Sigmoid colon (tissue), 3 donors: ENCODE measurements around the gene FSCN2.

ENCODE experiments used
- POLR2A ChIP-seq, 2 donors: fragments of 450-650 bp; IDR thresholded peaks; one replicate each; pipeline ENCODE4 v1.6.1; 2016; ENCODE audit warnings: antibody characterized with exemption in 2 of 2, mild to moderate bottlenecking in 2 of 2, moderate library complexity in 2 of 2
- TF ChIP-seq, protein P1 (sequence below), 4 experiments: fragments of 450-650 bp in 3 of 4; fragments of 200-600 bp in 1 of 4; IDR thresholded peaks; one replicate each; pipeline ENCODE4 v1.5.1; 2016 to 2019; ENCODE audit warnings: antibody characterized with exemption in 4 of 4, mild to moderate bottlenecking in 3 of 4, moderate library complexity in 2 of 4

DNA sequence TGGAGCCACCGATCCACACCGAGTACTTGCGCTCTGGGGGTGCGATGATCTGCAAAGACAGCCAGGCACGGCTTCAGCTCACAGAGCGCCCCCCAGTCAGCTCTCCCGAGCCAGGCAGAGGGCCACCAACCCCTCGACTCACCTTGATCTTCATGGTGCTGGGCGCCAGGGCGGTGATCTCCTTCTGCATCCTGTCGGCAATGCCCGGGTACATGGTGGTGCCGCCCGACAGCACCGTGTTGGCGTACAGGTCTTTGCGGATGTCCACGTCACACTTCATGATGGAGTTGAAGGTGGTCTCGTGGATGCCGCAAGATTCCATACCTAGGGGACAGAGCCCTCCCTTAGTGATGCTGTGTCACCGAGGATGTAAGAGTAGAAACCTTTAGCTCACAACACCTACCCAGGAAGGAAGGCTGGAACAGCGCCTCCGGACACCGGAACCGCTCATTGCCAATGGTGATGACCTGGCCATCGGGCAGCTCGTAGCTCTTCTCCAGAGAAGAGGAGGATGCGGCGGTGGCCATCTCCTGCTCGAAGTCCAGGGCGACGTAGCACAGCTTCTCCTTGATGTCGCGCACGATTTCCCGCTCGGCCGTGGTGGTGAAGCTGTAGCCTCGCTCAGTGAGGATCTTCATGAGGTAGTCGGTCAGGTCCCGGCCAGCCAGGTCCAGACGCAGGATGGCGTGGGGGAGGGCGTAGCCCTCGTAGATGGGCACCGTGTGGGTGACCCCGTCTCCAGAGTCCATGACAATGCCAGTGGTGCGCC, 17.2 kb upstream of the FSCN2 start:
- TF ChIP-seq POLR2A (IDR thresholded peaks at IDR 0.05) = no peak
- TF ChIP-seq, protein P1, sequence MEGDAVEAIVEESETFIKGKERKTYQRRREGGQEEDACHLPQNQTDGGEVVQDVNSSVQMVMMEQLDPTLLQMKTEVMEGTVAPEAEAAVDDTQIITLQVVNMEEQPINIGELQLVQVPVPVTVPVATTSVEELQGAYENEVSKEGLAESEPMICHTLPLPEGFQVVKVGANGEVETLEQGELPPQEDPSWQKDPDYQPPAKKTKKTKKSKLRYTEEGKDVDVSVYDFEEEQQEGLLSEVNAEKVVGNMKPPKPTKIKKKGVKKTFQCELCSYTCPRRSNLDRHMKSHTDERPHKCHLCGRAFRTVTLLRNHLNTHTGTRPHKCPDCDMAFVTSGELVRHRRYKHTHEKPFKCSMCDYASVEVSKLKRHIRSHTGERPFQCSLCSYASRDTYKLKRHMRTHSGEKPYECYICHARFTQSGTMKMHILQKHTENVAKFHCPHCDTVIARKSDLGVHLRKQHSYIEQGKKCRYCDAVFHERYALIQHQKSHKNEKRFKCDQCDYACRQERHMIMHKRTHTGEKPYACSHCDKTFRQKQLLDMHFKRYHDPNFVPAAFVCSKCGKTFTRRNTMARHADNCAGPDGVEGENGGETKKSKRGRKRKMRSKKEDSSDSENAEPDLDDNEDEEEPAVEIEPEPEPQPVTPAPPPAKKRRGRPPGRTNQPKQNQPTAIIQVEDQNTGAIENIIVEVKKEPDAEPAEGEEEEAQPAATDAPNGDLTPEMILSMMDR (IDR thresholded peaks at IDR 0.05) = no peak
